Measurements from ENCODE around the gene PAEP. TPM values are rescaled to one million over a fixed set of nuclear protein-coding genes. Genes with fewer than 3 reads are reported as not detected.
"Not testable (repeated sequence)": the region's sequence is repeated elsewhere in the genome, so short reads cannot be mapped to it uniquely, and the experiment has no call there.

Gene PAEP
- polyA plus RNA-seq, 1 donor (not counting 4 experiments of a cell fraction or from before 2014, with no cell fraction given), result not detected

DNA sequence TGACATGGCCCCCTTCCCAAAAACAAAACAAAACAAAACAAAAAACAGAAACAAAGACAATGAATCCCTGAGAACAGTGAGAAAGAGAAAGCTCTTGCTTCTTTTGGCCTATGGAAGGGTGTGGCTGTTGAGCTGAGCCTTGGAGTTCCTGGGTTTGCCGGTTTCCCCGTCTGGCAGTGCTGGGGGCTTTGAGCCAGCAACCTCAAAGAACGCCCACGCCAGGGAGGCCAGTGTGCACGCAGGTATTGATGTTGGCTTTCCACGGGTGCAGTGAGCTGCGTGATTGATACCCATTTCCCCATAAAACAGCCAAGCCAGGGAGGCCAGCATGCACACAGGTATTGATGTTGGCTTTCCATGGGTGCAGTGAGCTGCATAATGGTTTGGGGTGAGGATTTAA is 48.7 kb upstream of the PAEP start:
- TF ChIP-seq, protein P1, sequence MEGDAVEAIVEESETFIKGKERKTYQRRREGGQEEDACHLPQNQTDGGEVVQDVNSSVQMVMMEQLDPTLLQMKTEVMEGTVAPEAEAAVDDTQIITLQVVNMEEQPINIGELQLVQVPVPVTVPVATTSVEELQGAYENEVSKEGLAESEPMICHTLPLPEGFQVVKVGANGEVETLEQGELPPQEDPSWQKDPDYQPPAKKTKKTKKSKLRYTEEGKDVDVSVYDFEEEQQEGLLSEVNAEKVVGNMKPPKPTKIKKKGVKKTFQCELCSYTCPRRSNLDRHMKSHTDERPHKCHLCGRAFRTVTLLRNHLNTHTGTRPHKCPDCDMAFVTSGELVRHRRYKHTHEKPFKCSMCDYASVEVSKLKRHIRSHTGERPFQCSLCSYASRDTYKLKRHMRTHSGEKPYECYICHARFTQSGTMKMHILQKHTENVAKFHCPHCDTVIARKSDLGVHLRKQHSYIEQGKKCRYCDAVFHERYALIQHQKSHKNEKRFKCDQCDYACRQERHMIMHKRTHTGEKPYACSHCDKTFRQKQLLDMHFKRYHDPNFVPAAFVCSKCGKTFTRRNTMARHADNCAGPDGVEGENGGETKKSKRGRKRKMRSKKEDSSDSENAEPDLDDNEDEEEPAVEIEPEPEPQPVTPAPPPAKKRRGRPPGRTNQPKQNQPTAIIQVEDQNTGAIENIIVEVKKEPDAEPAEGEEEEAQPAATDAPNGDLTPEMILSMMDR (optimal IDR thresholded peaks at IDR 0.05 in 1 of 3, IDR thresholded peaks at IDR 0.05 in 1 of 3, conservative IDR thresholded peaks at IDR 0.05 in 1 of 3; ENCODE audit: extremely low read depth in 1 of 3, insufficient read depth in 2 of 3, low read length in 3 of 3), result no peak
- no peak for TF ChIP-seq EZH2 (IDR thresholded peaks at IDR 0.05; ENCODE audit: low read length)
- H2AFZ ChIP-seq (ENCODE audit: control insufficient read depth, low read length), result no peak overlapping the region
- no peak for DNase-seq (ENCODE audit: low read depth, low spot score)
- dilution Hi-C loops (cut with MboI; ENCODE audit: extremely low pct_ligation_motif_present, low sequenced_read_pairs), result no loop called here
- H3K4me1 ChIP-seq (ENCODE audit: control insufficient read depth, extremely low read depth, insufficient read depth, low read length), result peaks cover 15% of the 10 kb centered on the region
- no peaks in the 10 kb centered on the region for H3K36me3 ChIP-seq (ENCODE audit: control insufficient read depth in 2 of 2, extremely low read depth in 1 of 2, insufficient read depth in 2 of 2, low read length in 2 of 2)
- no peak overlapping the region for H3K27ac ChIP-seq (ENCODE audit: control insufficient read depth, insufficient read depth, low read length)
- H3K79me2 ChIP-seq (ENCODE audit: control insufficient read depth, insufficient read depth, low read length), result no peaks in the 10 kb centered on the region
- no peak overlapping the region for H3K4me2 ChIP-seq (ENCODE audit: control insufficient read depth, extremely low read depth, insufficient read depth, low read depth, low read length)
- no peaks in the 10 kb centered on the region for H3K27me3 ChIP-seq (ENCODE audit: control insufficient read depth, extremely low read depth, insufficient read depth, low read length)
- FAIRE-seq, result no peak
- H3K4me3 ChIP-seq (ENCODE audit: control insufficient read depth in 2 of 3, extremely low read depth in 1 of 3, insufficient read depth in 2 of 3, low read depth in 1 of 3, low read length in 3 of 3), result no peak overlapping the region
- H3K9ac ChIP-seq (ENCODE audit: control insufficient read depth, extremely low read depth, insufficient read depth, low read length), result no peak overlapping the region
- no peaks in the 10 kb centered on the region for H3K9me1 ChIP-seq (ENCODE audit: control insufficient read depth, extremely low read depth, insufficient read depth, low read length)
- H3K9me3 ChIP-seq (ENCODE audit: control insufficient read depth, low read depth, low read length), result no peaks in the 10 kb centered on the region
- H4K20me1 ChIP-seq (ENCODE audit: control insufficient read depth, extremely low read depth, insufficient read depth, low read length), result no peaks in the 10 kb centered on the region

DNA sequence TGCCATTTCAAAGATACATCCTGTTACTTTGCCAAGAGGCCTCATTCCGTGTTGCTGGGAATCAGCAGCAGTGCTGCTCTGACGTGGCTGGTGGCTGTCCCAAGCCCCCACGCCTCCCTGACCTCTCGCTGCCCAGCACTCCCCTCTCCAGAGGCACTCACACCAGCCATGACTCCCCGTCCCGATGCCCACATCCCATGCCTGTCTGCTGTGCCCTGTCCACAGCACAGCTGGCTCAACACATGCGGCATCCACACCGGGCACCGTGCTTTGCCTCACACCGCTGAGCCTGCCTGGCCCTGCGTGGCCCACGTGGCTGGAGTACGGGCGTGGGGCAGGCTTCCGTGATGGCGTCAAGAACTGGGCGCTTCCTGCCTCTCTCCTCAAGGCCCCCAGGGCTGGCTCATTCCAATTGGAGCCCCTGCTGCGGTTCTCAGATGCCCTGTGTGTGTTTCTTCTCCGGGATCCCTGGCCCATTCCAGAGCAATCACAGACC is 48.2 kb upstream of the PAEP start:
- dilution Hi-C loops (cut with MboI; ENCODE audit: extremely low pct_ligation_motif_present, low sequenced_read_pairs), result no loop called here
- TF ChIP-seq, protein P1 (optimal IDR thresholded peaks at IDR 0.05 in 1 of 3, IDR thresholded peaks at IDR 0.05 in 1 of 3, conservative IDR thresholded peaks at IDR 0.05 in 1 of 3; ENCODE audit: extremely low read depth in 1 of 3, insufficient read depth in 2 of 3, low read length in 3 of 3), result no peak
- TF ChIP-seq EZH2 (IDR thresholded peaks at IDR 0.05; ENCODE audit: low read length), result no peak
- H3K27me3 ChIP-seq (ENCODE audit: control insufficient read depth, extremely low read depth, insufficient read depth, low read length), result no peaks in the 10 kb centered on the region

DNA sequence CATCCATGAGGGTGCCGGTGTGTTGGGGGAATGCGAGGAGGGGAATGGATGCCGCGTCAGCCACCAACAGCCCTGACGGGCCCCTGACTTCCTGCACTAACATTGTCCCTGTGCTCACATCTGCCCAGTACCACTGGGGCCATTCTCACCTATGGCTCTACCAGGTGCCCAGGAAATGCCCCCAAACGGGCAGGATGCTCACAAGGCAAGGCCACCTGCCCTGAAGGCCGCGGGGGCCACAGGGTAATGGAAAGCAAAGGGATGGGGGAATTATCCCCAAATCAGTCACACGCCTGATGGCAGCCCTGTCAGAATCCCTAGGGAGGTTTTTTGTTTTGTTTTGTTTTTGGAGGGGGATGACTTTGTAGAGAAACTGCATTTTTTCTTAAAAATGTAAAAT is 47.6 kb upstream of the PAEP start:
- H3K4me3 ChIP-seq (ENCODE audit: control insufficient read depth in 2 of 3, extremely low read depth in 1 of 3, insufficient read depth in 2 of 3, low read depth in 1 of 3, low read length in 3 of 3); H3K36me3 ChIP-seq (ENCODE audit: control insufficient read depth in 2 of 2, extremely low read depth in 1 of 2, insufficient read depth in 2 of 2, low read length in 2 of 2); DNase-seq (ENCODE audit: low read depth, low spot score); H3K27ac ChIP-seq (ENCODE audit: control insufficient read depth, insufficient read depth, low read length); H2AFZ ChIP-seq (ENCODE audit: control insufficient read depth, low read length); H3K79me2 ChIP-seq (ENCODE audit: control insufficient read depth, insufficient read depth, low read length); H3K4me2 ChIP-seq (ENCODE audit: control insufficient read depth, extremely low read depth, insufficient read depth, low read depth, low read length); H3K27me3 ChIP-seq (ENCODE audit: control insufficient read depth, extremely low read depth, insufficient read depth, low read length); H3K9ac ChIP-seq (ENCODE audit: control insufficient read depth, extremely low read depth, insufficient read depth, low read length); FAIRE-seq; H4K20me1 ChIP-seq (ENCODE audit: control insufficient read depth, extremely low read depth, insufficient read depth, low read length); dilution Hi-C loops (cut with MboI; ENCODE audit: extremely low pct_ligation_motif_present, low sequenced_read_pairs); H3K9me1 ChIP-seq (ENCODE audit: control insufficient read depth, extremely low read depth, insufficient read depth, low read length); H3K9me3 ChIP-seq (ENCODE audit: control insufficient read depth, low read depth, low read length): not testable (repeated sequence)
- H3K4me1 ChIP-seq (ENCODE audit: control insufficient read depth, extremely low read depth, insufficient read depth, low read length), result peaks cover 15% of the 10 kb centered on the region

More for the DNA sequence above, 48.2 kb upstream of the PAEP start:
- H3K4me3 ChIP-seq (ENCODE audit: control insufficient read depth in 2 of 3, extremely low read depth in 1 of 3, insufficient read depth in 2 of 3, low read depth in 1 of 3, low read length in 3 of 3), result no peak overlapping the region
- H3K4me2 ChIP-seq (ENCODE audit: control insufficient read depth, extremely low read depth, insufficient read depth, low read depth, low read length), result no peak overlapping the region
- no peak overlapping the region for H3K27ac ChIP-seq (ENCODE audit: control insufficient read depth, insufficient read depth, low read length)
- no peaks in the 10 kb centered on the region for H4K20me1 ChIP-seq (ENCODE audit: control insufficient read depth, extremely low read depth, insufficient read depth, low read length)
- H3K36me3 ChIP-seq (ENCODE audit: control insufficient read depth in 2 of 2, extremely low read depth in 1 of 2, insufficient read depth in 2 of 2, low read length in 2 of 2), result no peaks in the 10 kb centered on the region
- H2AFZ ChIP-seq (ENCODE audit: control insufficient read depth, low read length), result no peak overlapping the region
- H3K9ac ChIP-seq (ENCODE audit: control insufficient read depth, extremely low read depth, insufficient read depth, low read length), result no peak overlapping the region
- H3K9me3 ChIP-seq (ENCODE audit: control insufficient read depth, low read depth, low read length), result no peaks in the 10 kb centered on the region
- DNase-seq (ENCODE audit: low read depth, low spot score) (no peak), FAIRE-seq (no peak)
- H3K4me1 ChIP-seq (ENCODE audit: control insufficient read depth, extremely low read depth, insufficient read depth, low read length), result peaks cover 15% of the 10 kb centered on the region
- H3K9me1 ChIP-seq (ENCODE audit: control insufficient read depth, extremely low read depth, insufficient read depth, low read length), result no peaks in the 10 kb centered on the region
- no peaks in the 10 kb centered on the region for H3K79me2 ChIP-seq (ENCODE audit: control insufficient read depth, insufficient read depth, low read length)
